Measurements from ENCODE around the gene GCN1. TPM values are rescaled to one million over a fixed set of nuclear protein-coding genes. Genes with fewer than 3 reads are reported as not detected.

GCN1 gene
- total and polyA plus RNA-seq, 2 donors (not counting 3 experiments of a cell fraction or from before 2014, with no cell fraction given): 30.1 to 101 TPM

- CTCF ChIA-PET: no interaction called here
- dilution Hi-C loops (cut with MboI; ENCODE audit: extremely low pct_ligation_motif_present, low sequenced_read_pairs): no loop called here
- Histone ChIP-seq H3K4me1 (ENCODE audit: control insufficient read depth, extremely low read depth, insufficient read depth, low read length) (no peaks in the 10 kb centered on the region), H3K9me1 (replicated peaks; ENCODE audit: control insufficient read depth, extremely low read depth, insufficient read depth, low read length) (no peaks in the 10 kb centered on the region), H3K4me3 (replicated peaks in 1 of 3; ENCODE audit: insufficient read depth in 1 of 3, low read depth in 1 of 3, low read length in 3 of 3) (no peak overlapping the region), H3K79me2 (ENCODE audit: control insufficient read depth, insufficient read depth, low read length) (no peaks in the 10 kb centered on the region), H4K20me1 (replicated peaks; ENCODE audit: control insufficient read depth, extremely low read depth, insufficient read depth, low read length) (no peaks in the 10 kb centered on the region), H3K27me3 (ENCODE audit: control insufficient read depth in 2 of 2, insufficient read depth in 2 of 2, low read length in 2 of 2) (peaks cover 0 to 3% of the 10 kb centered on the region in 2 experiments), H3K9ac (replicated peaks; ENCODE audit: extremely low read depth, insufficient read depth, low read length) (no peak overlapping the region), H3K27ac (ENCODE audit: insufficient read depth, low read depth, low read length) (no peak overlapping the region), H3K9me3 (replicated peaks; ENCODE audit: control insufficient read depth, insufficient read depth, low read length) (no peaks in the 10 kb centered on the region), H3K4me2 (ENCODE audit: insufficient read depth, low read length) (no peak overlapping the region), H2AFZ (ENCODE audit: low read depth, low read length) (no peak overlapping the region), H3K36me3 (ENCODE audit: control insufficient read depth in 2 of 2, extremely low read depth in 1 of 2, insufficient read depth in 2 of 2, low read length in 2 of 2) (no peaks in the 10 kb centered on the region)
- TF ChIP-seq POLR2AphosphoS5 (IDR thresholded peaks at IDR 0.05; ENCODE audit: insufficient read depth, low read depth, low read length) (no peak), JUN (IDR thresholded peaks at IDR 0.05; ENCODE audit: borderline replicate concordance, insufficient read depth, insufficient read length, low read depth) (no peak), MYC (IDR thresholded peaks at IDR 0.05; ENCODE audit: low read depth, low read length) (no peak), POLR2A (IDR thresholded peaks at IDR 0.05; ENCODE audit: low read depth, low read length) (no peak), EZH2 (IDR thresholded peaks at IDR 0.05; ENCODE audit: borderline replicate concordance, low read depth, low read length, severe bottlenecking) (no peak), GATA2 (IDR thresholded peaks at IDR 0.05; ENCODE audit: insufficient read depth, insufficient read length, low read depth, low read length) (no peak), FOS (IDR thresholded peaks at IDR 0.05; ENCODE audit: borderline replicate concordance, insufficient read depth, low read length) (no peak)
- TF ChIP-seq, protein P1, sequence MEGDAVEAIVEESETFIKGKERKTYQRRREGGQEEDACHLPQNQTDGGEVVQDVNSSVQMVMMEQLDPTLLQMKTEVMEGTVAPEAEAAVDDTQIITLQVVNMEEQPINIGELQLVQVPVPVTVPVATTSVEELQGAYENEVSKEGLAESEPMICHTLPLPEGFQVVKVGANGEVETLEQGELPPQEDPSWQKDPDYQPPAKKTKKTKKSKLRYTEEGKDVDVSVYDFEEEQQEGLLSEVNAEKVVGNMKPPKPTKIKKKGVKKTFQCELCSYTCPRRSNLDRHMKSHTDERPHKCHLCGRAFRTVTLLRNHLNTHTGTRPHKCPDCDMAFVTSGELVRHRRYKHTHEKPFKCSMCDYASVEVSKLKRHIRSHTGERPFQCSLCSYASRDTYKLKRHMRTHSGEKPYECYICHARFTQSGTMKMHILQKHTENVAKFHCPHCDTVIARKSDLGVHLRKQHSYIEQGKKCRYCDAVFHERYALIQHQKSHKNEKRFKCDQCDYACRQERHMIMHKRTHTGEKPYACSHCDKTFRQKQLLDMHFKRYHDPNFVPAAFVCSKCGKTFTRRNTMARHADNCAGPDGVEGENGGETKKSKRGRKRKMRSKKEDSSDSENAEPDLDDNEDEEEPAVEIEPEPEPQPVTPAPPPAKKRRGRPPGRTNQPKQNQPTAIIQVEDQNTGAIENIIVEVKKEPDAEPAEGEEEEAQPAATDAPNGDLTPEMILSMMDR (IDR thresholded peaks at IDR 0.05; ENCODE audit: extremely low read depth in 1 of 2, insufficient read depth in 1 of 2, low read depth in 1 of 2, low read length in 2 of 2): no peak
- TF ChIP-seq, protein P2, sequence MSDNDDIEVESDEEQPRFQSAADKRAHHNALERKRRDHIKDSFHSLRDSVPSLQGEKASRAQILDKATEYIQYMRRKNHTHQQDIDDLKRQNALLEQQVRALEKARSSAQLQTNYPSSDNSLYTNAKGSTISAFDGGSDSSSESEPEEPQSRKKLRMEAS (IDR thresholded peaks at IDR 0.05; ENCODE audit: insufficient read depth, insufficient read length): no peak
- no TSS peak for BruUV-seq (replicated peaks)
- POLR2A ChIA-PET: no interaction called here
- no peak for DNase-seq (ENCODE audit: low read depth, low spot score)
- no peak for FAIRE-seq
- intact Hi-C loops (cut with micrococcal nuclease): no loop called here
These were observed 115.6 kb downstream of the GCN1 start for GRCh38 chr12:120078868-120079267.

Data from endothelial cell of umbilical vein (primary cell).